Measurements from ENCODE around the gene HOXB1.

The HOXB1 gene

GRCh38 chr17:48563867-48564187 lies 33.0 kb upstream of the HOXB1 start:
- peak overlapping the region; percentile 82 for H3K4me3 ChIP-seq (ENCODE audit: low read depth, low read length)
- TF ChIP-seq CTCF (IDR thresholded peaks at IDR 0.05; ENCODE audit: low read depth, low read length, missing control alignments) = no peak
- in situ Hi-C loops (cut with HindIII; ENCODE audit: low sequenced_read_pairs) = no loop called here
- no peak for DNase-seq (ENCODE audit: low read depth)

- TF ChIP-seq CTCF (IDR thresholded peaks at IDR 0.05; ENCODE audit: low read depth, low read length, missing control alignments) = no peak
- DNase-seq (ENCODE audit: low read depth) = no peak
- in situ Hi-C loops (cut with HindIII; ENCODE audit: low sequenced_read_pairs) = no loop called here
- peak overlapping the region; percentile 82 for H3K4me3 ChIP-seq (ENCODE audit: low read depth, low read length)
Observed at GRCh38 chr17:48563385-48563838, 32.6 kb upstream of the HOXB1 start.

GRCh38 chr17:48562934-48563333 lies 32.1 kb upstream of the HOXB1 start:
- TF ChIP-seq CTCF (IDR thresholded peaks at IDR 0.05; ENCODE audit: low read depth, low read length, missing control alignments) = no peak
- in situ Hi-C loops (cut with HindIII; ENCODE audit: low sequenced_read_pairs) = no loop called here
- H3K4me3 ChIP-seq (ENCODE audit: low read depth, low read length) = peak overlapping the region; percentile 82
- DNase-seq (ENCODE audit: low read depth) = no peak

GRCh38 chr17:48561884-48562810 lies 31.3 kb upstream of the HOXB1 start:
- DNase-seq (ENCODE audit: low read depth) = no peak
- peak; percentile 62 for TF ChIP-seq CTCF (IDR thresholded peaks at IDR 0.05; ENCODE audit: low read depth, low read length, missing control alignments)
- peak overlapping the region; percentile 82 for H3K4me3 ChIP-seq (ENCODE audit: low read depth, low read length)
- in situ Hi-C loops (cut with HindIII; ENCODE audit: low sequenced_read_pairs) = no loop called here

- peak overlapping the region; percentile 82 for H3K4me3 ChIP-seq (ENCODE audit: low read depth, low read length)
- no peak for DNase-seq (ENCODE audit: low read depth)
- no peak for TF ChIP-seq CTCF (IDR thresholded peaks at IDR 0.05; ENCODE audit: low read depth, low read length, missing control alignments)
- in situ Hi-C loops (cut with HindIII; ENCODE audit: low sequenced_read_pairs) = no loop called here
Observed at GRCh38 chr17:48559840-48560817, 29.3 kb upstream of the HOXB1 start.

GRCh38 chr17:48559122-48559839 lies 28.5 kb upstream of the HOXB1 start:
- peak; percentile 9 for TF ChIP-seq CTCF (IDR thresholded peaks at IDR 0.05; ENCODE audit: low read depth, low read length, missing control alignments)
- DNase-seq (ENCODE audit: low read depth) = no peak
- in situ Hi-C loops (cut with HindIII; ENCODE audit: low sequenced_read_pairs) = no loop called here
- peak overlapping the region; percentile 82 for H3K4me3 ChIP-seq (ENCODE audit: low read depth, low read length)
